ENCODE data around the gene MRTFA. TPM values are rescaled to one million over a fixed set of nuclear protein-coding genes. Genes with fewer than 3 reads are reported as not detected.
"Not testable (repeated sequence)": the region's sequence is repeated elsewhere in the genome, so short reads cannot be mapped to it uniquely, and the experiment has no call there.

Gene MRTFA
- polyA plus RNA-seq, 3 donors: 15.3 to 19.7 (median 15.8) TPM

DNA sequence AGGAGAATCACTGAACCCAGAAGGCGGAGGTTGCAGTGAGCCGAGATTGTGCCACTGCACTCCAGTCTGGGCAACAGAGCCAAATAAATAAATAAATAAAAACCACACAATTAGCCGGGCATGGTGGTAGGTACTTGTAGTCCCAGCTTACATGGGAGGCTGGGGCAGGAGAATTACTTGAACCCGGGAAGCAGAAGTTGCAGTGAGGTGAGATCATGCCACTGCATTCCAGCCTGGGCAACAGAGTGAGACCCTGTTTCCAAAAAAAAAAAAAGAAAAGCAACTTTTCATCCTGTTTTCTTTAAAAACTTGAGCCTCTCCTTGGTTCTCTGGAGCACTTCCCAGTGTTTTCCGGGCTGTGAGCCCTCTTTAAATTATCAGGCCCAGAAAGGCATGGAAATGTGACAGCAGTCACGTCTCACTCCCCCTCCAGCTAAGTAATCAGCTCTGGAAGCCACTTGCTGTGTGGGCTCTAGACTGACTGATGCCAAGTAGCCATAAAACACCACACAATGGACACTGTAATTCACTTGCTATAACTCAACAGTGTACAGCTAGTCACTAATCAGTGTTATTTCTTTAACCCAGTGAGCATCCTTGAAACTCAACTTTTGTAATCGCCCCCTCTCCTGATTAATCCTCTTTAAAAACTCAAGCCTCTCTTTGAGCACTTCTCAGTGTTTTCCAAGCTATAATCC, 29.8 kb upstream of the MRTFA start:
- 60 to 76% (median 63%) methylated on average over 7 of the region's 7 CpGs for WGBS, 3 donors

DNA sequence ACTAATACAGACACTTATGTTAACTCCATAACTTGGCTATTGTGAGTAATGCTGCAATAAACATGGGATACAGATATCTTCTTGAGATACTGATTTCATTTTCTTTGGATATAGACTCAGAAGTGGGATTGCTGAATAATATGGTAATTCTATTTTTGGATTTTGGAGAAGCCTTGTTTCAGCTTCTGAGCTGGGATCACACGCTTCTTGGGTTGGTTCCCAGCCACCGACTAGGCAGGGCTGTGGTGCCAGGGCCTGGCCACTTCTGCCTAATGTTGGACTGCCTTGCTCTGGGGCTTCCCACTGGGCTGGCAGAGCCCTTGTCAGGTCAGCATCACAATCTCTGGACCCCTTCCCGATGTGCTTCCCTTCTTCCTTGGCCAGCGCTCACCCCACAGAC, 28.8 kb upstream of the MRTFA start:
- H3K27ac ChIP-seq (ENCODE audit: low read depth, low read length): no peak overlapping the region
- 71 to 84% (median 75%) methylated on average over 4 of the region's 4 CpGs for WGBS, 3 donors

More for the DNA sequence above, 29.8 kb upstream of the MRTFA start:
- H3K27ac ChIP-seq (ENCODE audit: low read depth, low read length): no peak overlapping the region

DNA sequence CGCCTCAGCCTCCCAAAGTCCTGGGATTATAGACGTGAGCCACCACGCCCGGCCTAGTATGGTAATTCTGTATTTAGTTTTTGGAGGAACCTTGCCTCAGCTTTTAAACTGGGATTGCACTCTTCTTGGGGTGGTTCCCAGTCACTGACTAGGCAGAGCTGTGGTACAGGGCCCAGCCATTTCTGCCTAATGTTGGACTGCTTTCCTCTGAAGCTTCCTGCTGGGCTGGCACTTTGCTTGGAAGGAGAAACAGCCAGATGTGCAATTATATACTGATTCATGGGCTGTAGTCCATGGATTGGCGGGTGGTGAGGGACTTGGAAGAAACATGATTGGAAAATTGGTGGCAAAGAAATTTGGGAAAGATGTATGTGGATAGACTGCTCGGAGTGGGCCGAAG, 25.2 kb upstream of the MRTFA start:
- H3K27ac ChIP-seq (ENCODE audit: low read depth, low read length): no peak overlapping the region
- WGBS, 3 donors: 95 to 97% (median 96%) methylated on average over 7 of the region's 7 CpGs

- no peak overlapping the region for H3K27ac ChIP-seq (ENCODE audit: low read depth, low read length)
- WGBS, 3 donors: 50 to 90% (median 59%) methylated on average over 3 of the region's 3 CpGs
Measured at GRCh38 chr22:40660730-40661129, 24.2 kb upstream of the MRTFA start.

- WGBS, 3 donors: 76 to 94% (median 92%) methylated on average over 6 of the region's 6 CpGs
- no peak overlapping the region for H3K27ac ChIP-seq (ENCODE audit: low read depth, low read length)
Measured at GRCh38 chr22:40659166-40659565, 22.6 kb upstream of the MRTFA start.

- WGBS, 3 donors: 94 to 95% (median 94%) methylated on average over 10 of the region's 10 CpGs
- not testable (repeated sequence) for H3K27ac ChIP-seq (ENCODE audit: low read depth, low read length)
Measured at GRCh38 chr22:40656651-40657050, 20.1 kb upstream of the MRTFA start.

DNA sequence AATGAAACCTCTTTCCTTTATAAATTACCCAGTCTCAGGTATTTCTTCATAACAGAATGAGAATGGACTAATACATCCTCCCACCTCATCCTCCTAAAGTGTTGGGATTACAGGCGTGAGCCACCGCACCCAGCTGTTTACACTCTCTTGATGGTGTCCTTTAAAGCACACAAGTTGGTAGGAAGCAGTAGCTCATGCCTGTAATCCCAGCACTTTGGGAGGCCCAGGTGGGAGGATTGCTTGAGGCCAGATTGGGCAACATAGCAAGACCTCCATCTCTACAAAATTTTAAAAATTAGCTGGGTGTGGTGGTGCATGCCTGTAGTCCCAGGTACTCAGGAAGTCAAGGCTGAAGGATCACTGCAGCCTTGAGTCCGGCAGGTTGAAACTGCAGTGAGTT, 19.4 kb upstream of the MRTFA start:
- 90 to 97% (median 96%) methylated on average over 3 of the region's 3 CpGs for WGBS, 3 donors

DNA sequence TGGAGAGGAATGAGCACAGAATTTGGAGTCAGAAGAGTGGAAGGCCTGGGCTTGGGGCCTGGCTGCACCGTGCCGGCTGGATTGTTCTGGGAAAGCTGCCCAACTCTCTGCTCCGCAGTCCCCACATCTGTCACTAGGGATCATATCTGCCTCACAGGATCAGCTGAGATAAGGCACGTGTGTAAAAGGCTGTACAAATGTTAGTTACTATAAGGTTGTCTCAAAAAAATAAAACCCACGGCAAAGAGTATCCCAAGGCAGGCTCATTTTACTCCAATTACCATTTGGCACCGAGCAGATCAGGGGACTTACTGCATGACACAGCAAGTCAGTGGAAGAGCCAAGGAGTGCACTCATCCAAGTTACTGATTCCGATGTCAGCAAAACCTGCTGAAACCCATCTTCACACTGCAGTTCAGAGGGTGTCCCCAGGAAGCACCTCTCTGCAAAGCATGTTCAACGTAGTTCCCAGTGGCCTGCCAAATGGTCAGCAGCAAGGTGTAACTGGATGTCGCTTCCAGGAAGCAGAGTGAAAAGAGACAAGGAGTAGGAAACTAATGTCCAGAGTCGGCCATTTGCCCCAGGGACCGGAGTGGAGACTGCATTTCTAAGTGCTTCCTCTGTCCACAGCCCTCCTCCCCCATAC, 18.1 kb upstream of the MRTFA start:
- 29 to 34% (median 32%) methylated on average over 11 of the region's 11 CpGs for WGBS, 3 donors
- H3K27ac ChIP-seq (ENCODE audit: low read depth, low read length): no peak overlapping the region

More for the DNA sequence above, 19.4 kb upstream of the MRTFA start:
- not testable (repeated sequence) for H3K27ac ChIP-seq (ENCODE audit: low read depth, low read length)

- no peak overlapping the region for H3K27ac ChIP-seq (ENCODE audit: low read depth, low read length)
- 83 to 96% (median 96%) methylated on average over 9 of the region's 9 CpGs for WGBS, 3 donors
Measured at GRCh38 chr22:40653361-40653760, 16.8 kb upstream of the MRTFA start.

GRCh38 chr22:40651563-40652501, 15.3 kb upstream of the MRTFA start:
- 36 to 66% (median 39%) methylated on average over 28 to 33 of the region's 33 CpGs for WGBS, 3 donors
- H3K27ac ChIP-seq (ENCODE audit: low read depth, low read length): peak overlapping the region; percentile 97

DNA sequence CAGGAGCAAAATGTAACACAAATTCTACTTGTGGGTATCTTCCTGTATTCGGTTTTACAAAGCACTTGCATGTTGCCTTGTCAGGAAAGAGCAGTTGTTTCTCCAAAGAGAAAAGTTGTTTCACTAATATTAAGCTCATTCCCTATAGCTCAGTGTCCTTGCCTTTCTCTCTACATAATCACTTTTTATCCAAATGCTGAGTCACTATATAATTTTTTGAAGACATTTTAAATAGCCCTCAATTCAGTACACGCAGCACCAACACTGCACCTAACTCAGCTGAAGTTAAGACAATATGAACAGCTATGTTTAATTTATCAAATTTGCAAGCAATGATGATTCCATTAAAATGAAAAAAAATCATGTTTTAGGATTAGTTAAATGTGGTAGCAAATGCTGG, 14.5 kb upstream of the MRTFA start:
- WGBS, 3 donors: 59 to 77% (median 64%) methylated on average over 2 of the region's 2 CpGs
- H3K27ac ChIP-seq (ENCODE audit: low read depth, low read length): no peak overlapping the region

DNA sequence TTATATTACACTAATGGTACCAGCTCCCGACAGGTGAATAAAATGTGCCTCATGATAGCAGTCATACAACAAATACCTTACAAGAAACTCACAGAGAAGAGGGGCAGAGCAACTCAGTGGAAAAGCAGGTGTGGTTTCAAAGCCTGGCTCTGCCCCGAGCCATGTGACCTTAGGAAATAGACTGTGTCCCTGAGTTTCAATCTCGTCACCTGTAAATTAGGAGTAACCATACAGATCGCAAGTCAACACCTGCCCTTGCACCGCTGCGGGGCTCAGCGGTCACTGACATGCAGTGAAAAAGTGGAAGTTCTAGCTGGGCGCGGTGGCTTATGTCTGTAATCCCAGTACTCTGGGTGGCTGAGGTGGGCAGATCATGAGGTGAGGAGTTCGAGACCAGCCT, 11.9 kb upstream of the MRTFA start:
- WGBS, 3 donors: 89 to 96% (median 94%) methylated on average over 10 of the region's 10 CpGs
- no peak overlapping the region for H3K27ac ChIP-seq (ENCODE audit: low read depth, low read length)

DNA sequence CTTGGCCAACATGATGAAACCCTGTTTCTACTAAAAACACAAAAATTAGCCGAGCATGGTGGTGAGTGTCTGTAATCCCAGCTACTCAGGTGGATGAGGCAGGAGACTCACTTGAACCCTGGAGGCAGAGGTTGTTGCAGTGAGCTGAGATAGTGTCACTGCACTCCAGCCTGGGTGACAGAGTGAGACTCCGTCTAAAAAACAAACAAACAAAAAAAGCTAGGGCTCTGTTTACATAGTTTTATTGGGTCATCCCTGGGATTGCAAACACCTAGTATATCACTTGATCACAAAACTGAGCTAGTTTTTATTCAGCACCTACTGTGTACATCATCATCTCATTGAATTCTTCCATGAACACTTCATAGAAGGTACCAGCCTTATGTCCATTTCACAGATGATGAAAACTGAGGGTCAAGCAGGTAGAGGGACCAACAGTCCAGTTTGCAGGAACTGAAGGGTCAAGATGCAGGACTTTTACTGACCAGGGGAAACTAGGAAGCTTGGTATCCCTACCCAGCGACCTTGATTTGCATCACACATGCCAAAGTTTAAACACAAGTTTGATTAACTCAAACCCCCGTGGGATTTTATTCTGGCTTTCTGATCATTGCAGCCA, 9.2 kb upstream of the MRTFA start:
- WGBS, 3 donors: 43 to 68% (median 60%) methylated on average over 4 of the region's 4 CpGs
- no peak overlapping the region for H3K27ac ChIP-seq (ENCODE audit: low read depth, low read length)

- WGBS, 3 donors: 93 to 96% (median 95%) methylated on average over 4 of the region's 4 CpGs
- H3K27ac ChIP-seq (ENCODE audit: low read depth, low read length): no peak overlapping the region
Measured at GRCh38 chr22:40642316-40642715, 5.8 kb upstream of the MRTFA start.

DNA sequence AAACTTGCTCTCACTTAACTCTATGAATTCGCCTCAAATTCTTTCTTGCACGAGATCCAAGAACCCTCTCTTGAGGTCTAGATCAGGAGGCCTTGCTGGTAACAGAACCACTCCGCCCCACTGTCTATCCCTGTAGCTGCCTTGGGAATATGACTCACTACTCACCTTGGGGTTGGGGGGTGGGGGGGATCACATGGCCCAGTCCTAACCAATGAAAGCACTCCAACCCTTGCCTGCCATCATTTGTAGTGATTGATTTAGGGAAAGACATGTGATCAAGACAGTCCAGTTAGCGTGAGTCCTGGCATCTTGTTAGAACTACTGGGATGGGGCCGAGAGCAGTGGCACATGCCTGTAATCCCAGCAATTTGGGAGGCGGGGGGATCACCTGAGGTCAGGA, 4.8 kb upstream of the MRTFA start:
- 87 to 96% (median 96%) methylated on average over 6 of the region's 6 CpGs for WGBS, 3 donors
- H3K27ac ChIP-seq (ENCODE audit: low read depth, low read length): no peak overlapping the region

DNA sequence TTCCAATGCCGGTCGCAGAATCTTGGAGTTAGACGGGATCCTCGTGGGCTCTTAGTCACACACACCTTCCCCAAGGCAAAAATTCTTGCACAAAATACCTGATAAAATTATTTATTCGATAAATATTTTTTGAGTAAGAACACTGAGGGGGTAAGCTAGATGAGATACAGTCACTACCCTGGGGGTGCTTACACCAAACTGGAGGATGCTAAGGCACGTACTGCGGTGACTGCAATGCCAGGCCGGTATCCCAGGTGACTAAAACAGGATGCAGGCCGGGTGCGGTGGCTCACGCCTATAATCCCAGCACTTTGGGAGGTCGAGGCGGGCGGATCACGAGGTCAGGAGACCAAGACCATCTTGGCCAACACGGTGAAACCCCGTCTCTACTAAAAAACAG, 1.7 kb upstream of the MRTFA start:
- H3K27ac ChIP-seq (ENCODE audit: low read depth, low read length): no peak overlapping the region
- WGBS, 3 donors: 96 to 99% (median 97%) methylated on average over 17 of the region's 17 CpGs

GRCh38 chr22:40637183-40638150, 948 bp upstream of the MRTFA start:
- WGBS, 3 donors: 16 to 22% (median 17%) methylated on average over 45 to 46 of the region's 46 CpGs
- H3K27ac ChIP-seq (ENCODE audit: low read depth, low read length): peak overlapping the region; percentile 85
